SH-SY5Y (cell line): ENCODE measurements around the gene COL1A1.

Experiments used
- GATA2 ChIP-seq: IDR thresholded peaks from 2 replicates; pipeline ENCODE4 v1.6.1; 2011; ENCODE audit warnings: mild to moderate bottlenecking, low read depth, low read length
- GATA3 ChIP-seq: IDR thresholded peaks from 2 replicates; pipeline ENCODE4 v1.6.1; 2011; ENCODE audit warnings: low read depth, mild to moderate bottlenecking, low read length, moderate library complexity

COL1A1 gene

DNA sequence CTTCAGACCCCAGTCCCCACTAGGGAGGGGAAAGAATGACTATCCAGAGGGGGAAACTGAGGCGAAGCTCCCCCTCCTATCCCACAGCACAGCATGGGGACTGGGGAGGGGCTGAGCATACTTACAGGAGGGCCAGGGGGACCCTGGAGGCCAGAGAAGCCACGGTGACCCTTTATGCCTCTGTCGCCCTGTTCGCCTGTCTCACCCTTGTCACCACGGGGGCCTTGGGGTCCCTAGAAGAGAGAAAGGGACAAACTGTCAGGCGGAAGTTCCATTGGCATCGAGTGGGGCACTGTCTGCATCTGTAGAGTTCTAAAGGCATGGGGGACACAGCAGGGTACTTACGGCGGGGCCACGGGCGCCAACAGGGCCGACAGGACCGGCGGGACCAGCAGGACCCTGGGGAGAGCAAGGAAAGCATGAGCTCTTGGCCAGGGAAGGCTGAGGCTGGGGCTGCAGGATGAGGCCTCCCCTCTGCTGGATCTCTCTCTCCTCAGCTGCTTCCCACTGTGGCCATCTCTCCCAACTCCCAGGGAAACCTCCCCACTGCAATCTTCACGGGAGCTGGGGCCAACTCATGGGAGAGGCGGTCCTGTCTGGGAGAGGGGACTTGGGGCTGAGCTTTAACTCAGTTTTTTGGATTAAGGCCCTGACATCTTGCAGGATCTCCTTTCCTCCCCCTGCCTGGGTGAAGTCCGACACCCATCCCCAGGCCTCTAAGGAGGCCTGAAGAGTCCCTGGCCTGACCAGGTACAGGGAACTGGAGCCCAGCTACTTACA lies 13.5 kb downstream of the COL1A1 start:
- no peak for TF ChIP-seq GATA3
- no peak for TF ChIP-seq GATA2

DNA sequence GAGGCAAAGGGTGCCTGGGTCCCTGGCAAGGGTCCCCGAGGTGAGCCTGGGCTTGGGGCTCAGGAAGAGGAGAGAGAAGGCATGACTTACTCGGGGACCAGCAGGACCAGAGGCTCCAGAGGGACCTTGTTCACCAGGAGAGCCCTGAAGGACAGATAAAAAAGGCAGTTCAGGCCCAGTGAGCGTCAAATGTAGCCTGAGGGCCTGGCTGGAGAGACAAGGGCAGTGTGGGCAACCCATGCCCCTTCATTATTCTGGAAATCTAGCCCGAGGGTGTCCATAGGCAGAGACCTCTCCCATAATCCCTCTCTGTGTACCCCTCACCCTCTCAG lies 14.1 kb downstream of the COL1A1 start:
- TF ChIP-seq GATA3 (no peak), GATA2 (no peak)

DNA sequence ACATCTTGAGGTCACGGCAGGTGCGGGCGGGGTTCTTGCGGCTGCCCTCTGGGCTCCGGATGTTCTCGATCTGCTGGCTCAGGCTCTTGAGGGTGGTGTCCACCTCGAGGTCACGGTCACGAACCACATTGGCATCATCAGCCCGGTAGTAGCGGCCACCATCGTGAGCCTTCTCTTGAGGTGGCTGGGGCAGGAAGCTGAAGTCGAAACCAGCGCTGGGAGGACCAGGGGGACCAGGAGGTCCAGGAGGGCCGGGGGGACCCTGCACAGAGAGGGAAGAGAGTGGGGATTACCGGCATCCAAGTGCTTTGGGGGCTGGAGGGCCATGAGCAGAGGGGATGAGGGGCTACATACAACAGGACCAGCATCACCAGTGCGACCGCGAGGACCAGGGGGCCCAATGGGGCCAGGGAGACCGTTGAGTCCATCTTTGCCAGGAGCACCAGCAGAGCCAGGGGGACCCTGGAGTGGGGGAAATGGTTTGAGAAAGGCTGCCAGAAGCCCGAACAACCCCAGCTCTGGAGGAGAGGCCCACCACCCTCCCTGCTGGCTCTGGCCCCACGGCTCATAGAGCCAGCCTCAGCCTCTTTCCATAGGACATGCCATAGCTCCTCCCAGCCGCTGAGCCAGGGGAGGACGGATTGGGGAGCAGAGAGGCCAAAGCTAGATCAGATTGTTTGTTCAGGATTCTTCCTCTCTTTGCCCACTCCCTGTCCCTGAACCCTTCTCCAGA lies 14.6 kb downstream of the COL1A1 start:
- TF ChIP-seq GATA2 (no peak), GATA3 (no peak)

DNA sequence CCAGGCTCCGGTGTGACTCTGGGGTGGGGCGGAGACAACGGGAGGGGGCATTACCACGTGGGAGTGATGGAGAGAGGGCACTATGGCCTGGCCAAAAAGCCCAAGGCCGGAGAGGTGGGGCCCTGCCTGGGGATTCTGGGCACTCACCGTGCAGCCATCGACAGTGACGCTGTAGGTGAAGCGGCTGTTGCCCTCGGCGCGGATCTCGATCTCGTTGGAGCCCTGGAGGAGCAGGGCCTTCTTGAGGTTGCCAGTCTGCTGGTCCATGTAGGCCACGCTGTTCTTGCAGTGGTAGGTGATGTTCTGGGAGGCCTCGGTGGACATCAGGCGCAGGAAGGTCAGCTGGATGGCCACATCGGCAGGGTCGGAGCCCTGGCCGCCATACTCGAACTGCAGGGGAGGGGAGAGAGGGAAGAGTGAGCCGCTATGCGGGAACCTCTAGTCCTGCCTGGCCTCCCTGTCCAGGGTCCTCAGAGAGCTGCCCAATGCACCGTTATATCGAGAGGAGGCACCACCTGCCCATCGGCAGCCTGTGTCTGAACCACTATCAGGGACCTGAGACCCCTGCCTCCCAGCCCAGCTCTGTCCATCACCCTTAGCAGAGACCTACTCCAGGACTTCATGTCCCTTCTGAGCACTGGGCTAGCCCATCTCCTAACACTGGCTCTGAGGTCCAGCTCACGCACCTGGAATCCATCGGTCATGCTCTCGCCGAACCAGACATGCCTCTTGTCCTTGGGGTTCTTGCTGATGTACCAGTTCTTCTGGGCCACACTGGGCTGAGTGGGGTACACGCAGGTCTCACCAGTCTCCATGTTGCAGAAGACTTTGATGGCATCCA lies 15.6 kb downstream of the COL1A1 start:
- TF ChIP-seq GATA3 (no peak), GATA2 (no peak)

DNA sequence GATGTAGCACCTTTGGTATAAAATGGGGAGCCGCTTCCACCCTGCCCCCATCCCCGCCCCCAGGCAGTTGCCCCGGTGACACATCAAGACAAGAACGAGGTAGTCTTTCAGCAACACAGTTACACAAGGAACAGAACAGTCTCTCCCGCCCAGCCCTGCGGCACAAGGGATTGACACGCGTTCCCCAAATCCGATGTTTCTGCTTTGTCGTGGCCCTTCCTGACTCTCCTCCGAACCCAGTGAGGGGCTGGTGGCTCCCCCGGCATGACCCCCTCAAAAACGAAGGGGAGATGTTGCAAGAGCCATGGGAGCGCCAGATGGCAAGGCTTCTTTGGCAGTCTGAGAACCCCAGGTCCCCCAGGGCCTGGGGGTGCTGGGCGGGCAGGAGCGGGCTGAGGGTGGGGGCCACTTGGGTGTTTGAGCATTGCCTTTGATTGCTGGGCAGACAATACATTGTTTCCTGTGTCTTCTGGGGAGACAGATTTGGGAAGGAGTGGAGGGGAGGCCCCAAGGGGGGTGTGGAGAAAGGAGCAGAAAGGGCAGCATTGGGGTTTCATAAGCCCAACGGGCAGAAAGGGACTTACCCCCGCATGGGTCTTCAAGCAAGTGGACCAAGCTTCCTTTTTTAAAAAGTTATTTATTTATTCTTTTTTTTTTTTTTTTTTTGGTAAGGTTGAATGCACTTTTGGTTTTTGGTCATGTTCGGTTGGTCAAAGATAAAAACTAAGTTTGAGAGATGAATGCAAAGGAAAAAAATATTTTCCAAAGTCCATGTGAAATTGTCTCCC lies 16.6 kb downstream of the COL1A1 start:
- no peak for TF ChIP-seq GATA2
- no peak for TF ChIP-seq GATA3

DNA sequence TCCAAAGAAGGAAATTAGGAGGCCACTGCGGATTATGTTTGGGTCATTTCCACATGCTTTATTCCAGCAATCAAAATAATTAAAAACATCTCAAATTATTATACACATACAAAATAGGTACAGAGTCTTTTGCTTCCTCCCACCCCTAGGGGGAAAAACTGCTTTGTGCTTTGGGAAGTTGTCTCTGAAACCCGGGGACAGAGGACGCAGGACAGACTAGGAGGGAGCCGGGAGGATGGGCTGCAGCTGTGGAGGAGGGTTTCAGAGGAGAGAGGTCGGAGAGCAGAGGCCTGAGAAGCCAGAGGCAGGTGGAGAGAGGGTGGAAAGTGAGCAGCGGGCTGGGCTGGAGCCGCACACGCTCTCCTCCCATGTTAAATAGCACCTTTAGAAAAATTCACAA lies 17.4 kb downstream of the COL1A1 start:
- TF ChIP-seq GATA2 (no peak), GATA3 (no peak)

DNA sequence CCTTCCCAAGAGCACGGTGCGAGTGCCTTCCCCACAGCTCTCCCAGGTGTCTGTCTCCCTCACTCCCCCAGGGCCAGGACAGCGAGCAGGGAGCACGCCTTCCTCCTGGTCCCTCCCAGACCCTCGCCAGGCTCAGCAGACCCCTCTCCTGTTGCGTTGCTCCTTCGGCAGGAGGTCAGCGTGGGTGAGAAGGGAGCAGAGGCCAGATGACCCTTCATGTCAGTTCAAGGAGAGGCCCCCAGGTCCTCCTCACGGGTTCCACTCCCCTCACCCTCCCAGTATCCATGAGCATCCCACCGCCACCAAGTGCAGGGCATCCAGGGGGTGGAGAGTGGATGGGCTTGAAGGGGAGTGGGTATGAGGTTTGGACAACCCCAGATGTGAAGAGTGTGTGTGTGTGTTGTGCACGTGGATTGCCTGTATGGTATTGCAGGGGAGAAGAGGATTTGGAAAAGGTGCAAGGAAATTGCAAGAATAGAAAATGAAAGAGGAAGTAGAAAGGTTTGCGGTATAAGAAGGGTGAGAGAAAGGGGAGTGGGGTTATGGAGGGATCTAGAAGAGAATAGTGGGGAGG lies 17.9 kb downstream of the COL1A1 start:
- TF ChIP-seq GATA2 (no peak), GATA3 (no peak)

DNA sequence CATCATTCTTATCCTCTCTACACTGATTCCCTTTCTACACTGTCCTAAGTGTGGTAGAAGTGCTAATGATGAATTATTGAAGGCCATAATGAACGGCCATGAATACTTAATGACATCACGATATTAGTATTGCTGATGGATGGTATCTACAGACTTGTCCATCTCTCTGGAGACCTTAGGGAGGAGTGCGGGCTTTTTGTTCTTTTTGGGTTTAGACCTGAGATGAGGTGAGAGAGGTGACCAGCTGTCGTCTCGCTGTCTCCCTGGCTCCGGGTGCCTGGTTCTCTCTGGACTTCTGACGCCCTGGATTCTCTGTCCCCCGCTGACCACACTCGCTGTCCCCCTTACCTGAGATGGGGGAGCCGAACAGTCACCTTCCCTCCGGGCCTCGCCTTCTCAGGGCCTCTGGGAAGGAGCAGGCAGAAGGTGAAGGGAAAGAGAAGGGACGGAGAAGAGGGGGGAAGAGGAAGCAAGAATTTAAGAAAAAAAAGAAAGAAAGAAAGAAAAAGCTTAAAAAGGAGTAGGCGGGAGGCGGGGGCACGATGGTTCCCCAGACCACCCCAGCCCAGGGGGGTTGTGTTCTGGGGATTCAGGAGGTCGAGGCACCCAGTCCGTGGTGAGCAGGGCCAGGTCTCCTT lies 18.5 kb downstream of the COL1A1 start:
- TF ChIP-seq GATA3 (no peak), GATA2 (no peak)

DNA sequence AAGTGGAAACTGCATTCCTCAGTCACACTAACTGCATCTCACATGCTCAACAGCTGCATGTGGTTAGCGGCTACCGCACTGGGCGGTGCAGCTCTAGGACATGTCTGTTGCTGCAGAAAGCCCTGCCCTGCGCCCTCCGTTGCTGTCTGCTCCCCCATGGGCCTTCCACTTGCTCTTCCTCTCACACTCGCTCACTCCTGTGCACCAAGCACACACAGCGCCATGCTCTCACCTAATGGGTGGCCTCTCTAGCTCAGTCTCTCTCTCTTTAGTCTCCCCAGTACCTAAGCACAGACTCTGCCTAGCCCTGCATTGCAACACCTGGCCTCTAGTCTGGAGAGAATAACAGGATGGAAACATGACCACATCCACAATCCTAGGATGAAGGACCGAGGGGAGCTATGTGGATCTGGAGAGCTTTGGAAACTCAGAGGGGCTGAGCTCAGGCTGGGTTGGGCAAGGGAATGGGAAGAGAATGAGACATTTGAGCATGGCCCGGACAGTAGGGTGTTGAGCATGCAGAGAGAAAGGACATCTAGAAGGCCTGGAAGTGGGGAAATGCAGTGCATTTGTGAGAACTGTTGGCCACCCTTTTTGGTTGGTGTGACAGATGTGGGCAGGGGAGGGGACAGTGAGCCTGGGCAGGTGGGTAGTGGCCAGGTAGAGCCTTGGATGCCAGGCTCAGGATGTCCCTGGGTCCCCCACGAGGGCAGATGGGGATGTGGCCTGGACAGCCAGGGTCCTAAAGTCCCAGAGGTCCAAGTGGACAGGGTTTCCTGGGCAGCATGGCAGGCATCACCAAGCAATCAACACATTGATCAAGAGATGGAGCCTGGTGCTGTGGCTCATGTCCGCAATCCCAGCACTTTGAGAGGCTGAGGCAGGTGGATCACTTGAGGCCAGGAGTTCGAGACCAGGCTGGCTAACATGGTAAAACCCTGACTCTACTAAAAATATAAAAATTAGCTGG lies 19.6 kb downstream of the COL1A1 start:
- TF ChIP-seq GATA3 = no peak
- TF ChIP-seq GATA2 = no peak

DNA sequence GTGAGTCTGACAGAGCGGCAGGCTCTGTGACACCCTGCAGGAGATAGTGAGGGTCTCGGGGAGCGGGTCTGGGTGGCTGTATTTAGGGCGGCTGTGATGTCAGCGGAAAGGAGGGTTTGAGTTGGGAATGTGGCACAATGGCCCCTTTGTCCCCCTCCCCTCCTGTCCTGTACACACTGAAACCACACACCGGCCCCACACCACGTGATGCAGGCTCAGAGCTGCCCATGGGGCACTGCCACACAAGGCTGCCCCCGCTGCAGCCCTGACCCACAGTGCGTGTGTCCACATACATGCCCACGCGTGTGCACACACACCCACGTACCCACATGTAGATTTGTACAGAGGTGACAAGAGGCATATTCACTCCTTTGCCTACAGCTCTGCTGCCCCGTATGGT lies 20.3 kb downstream of the COL1A1 start:
- TF ChIP-seq GATA3 = no peak
- TF ChIP-seq GATA2 = no peak

DNA sequence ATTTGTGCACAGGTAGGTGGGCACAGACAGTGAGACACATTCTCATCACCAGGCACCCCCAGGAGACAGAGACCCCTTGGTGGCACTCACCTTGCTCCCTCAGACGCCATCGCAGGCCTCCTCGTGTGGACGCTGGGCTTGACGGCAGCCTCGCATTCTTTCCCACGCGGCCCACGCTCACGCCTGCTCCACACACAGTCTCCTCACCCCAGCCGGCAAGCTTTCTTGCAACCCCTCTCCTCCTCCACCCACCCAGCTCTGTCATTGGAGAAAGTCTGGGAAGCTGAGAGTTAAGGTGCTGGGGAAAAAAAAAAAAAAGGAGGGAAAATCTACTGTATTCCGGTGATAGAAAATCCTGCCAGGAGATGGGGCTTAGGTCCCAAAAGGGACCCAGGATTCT lies 20.8 kb downstream of the COL1A1 start:
- no peak for TF ChIP-seq GATA2
- TF ChIP-seq GATA3 = no peak

DNA sequence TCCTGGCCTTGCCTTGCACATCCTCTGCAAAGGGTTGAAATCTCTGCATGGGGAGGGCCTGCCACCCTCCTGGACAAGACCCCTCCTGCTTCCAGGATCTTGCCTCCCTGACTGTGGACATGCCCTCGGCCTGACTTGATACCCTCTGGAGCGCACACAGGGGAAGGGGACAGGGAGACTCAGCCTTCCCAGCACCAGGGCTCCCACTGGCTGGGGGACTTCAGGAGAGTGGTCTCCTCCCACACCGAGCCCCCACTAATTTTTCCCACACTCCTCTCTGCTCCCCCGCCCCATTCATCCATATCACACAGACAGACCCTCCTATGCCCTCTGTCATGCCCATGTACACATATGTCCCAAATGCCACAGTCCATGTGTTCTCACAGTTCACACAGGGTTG lies 21.3 kb downstream of the COL1A1 start:
- no peak for TF ChIP-seq GATA2
- TF ChIP-seq GATA3 = no peak
